OCI-LY1 (cell line): Measurements from ENCODE around the gene TUBGCP5.

Source experiments
- H2AFZ ChIP-seq: fragments of 200-600 bp; sonication (generic), shearing (Covaris generic); 2 replicates; pipeline ENCODE4 v1.6.0; 2014; ENCODE audit warnings: antibody characterized with exemption, mild to moderate bottlenecking, low read length
- H3F3A ChIP-seq: fragments of 200-600 bp; sonication (generic), shearing (Covaris generic); 2 replicates; pipeline ENCODE4 v1.6.0; 2014; ENCODE audit warnings: mild to moderate bottlenecking, antibody characterized with exemption, low read length, moderate library complexity; ENCODE audit not compliant: insufficient read depth
- H3K27ac ChIP-seq: fragments of 200-600 bp; sonication (generic); 2 replicates; pipeline ENCODE4 v1.5.1; 2014; ENCODE audit warnings: low read length, mixed run types, mild to moderate bottlenecking, low read depth; ENCODE audit not compliant: poor library complexity, severe bottlenecking
- H3K27me3 ChIP-seq: fragments of 200-600 bp; sonication (generic); 2 replicates; pipeline ENCODE4 v1.6.0; 2014; ENCODE audit warnings: antibody characterized with exemption, mild to moderate bottlenecking, low read length, moderate library complexity; ENCODE audit not compliant: insufficient read depth
- H3K36me3 ChIP-seq: fragments of 200-600 bp; sonication (generic); 2 replicates; pipeline ENCODE4 v1.6.1; 2014; ENCODE audit warnings: mild to moderate bottlenecking, antibody characterized with exemption, low read length, moderate library complexity, mixed read lengths; ENCODE audit not compliant: insufficient read depth
- H3K4me1 ChIP-seq: fragments of 200-600 bp; sonication (generic); 2 replicates; pipeline ENCODE4 v1.5.1; 2014; ENCODE audit warnings: mild to moderate bottlenecking, low read length, moderate library complexity; ENCODE audit not compliant: insufficient read depth, severe bottlenecking
- H3K4me2 ChIP-seq: fragments of 200-600 bp; sonication (generic), shearing (Covaris generic); 2 replicates; pipeline ENCODE4 v1.6.1; 2014; ENCODE audit warnings: low read length
- H3K4me3 ChIP-seq: fragments of 200-600 bp; sonication (generic); 2 replicates; pipeline ENCODE4 v1.5.1; 2014; ENCODE audit warnings: low read length, low read depth, mild to moderate bottlenecking, mixed read lengths; ENCODE audit not compliant: poor library complexity, severe bottlenecking
- H3K79me2 ChIP-seq: fragments of 200-600 bp; shearing (Covaris generic); 2 replicates; pipeline ENCODE4 v1.6.1; 2016; ENCODE audit warnings: mixed run types, low read length, mixed read lengths; ENCODE audit not compliant: insufficient read depth
- H3K9ac ChIP-seq: fragments of 200-600 bp; sonication (generic), shearing (Covaris generic); 2 replicates; pipeline ENCODE4 v1.6.1; 2014; ENCODE audit warnings: mild to moderate bottlenecking, low read length, mixed read lengths
- H3K9me2 ChIP-seq: fragments of 200-600 bp; sonication (generic), shearing (Covaris generic); 2 replicates; pipeline ENCODE4 v1.6.1; 2014; ENCODE audit warnings: low read depth, mild to moderate bottlenecking, low read length, mixed read lengths
- H3K9me3 ChIP-seq: fragments of 200-600 bp; shearing (Covaris generic); 2 replicates; pipeline ENCODE4 v1.6.1; 2014; ENCODE audit warnings: low read length, mixed read lengths
- H4K20me1 ChIP-seq: fragments of 200-600 bp; sonication (generic), shearing (Covaris generic); 2 replicates; pipeline ENCODE4 v1.6.0; 2016; ENCODE audit warnings: mild to moderate bottlenecking, low read length; ENCODE audit not compliant: insufficient read depth
- CTCF ChIP-seq: fragments of 200-600 bp; sonication (generic), shearing (Covaris generic); IDR thresholded peaks from 2 replicates; pipeline ENCODE4 v1.5.1; 2017; ENCODE audit warnings: mild to moderate bottlenecking, antibody characterized with exemption, low read length, moderate library complexity, mixed read lengths
- EZH2 ChIP-seq: fragments of 200-600 bp; sonication (generic), shearing (Covaris generic); IDR thresholded peaks from 2 replicates; pipeline ENCODE4 v1.8.0; 2017; ENCODE audit warnings: borderline replicate concordance, mixed run types, mild to moderate bottlenecking, antibody characterized with exemption, low read length, moderate library complexity, mixed read lengths

Gene TUBGCP5

GRCh38 chr15:22956257-22956977, 83.0 kb downstream of the TUBGCP5 start:
- Histone ChIP-seq H3K4me1 (no peaks in the 10 kb centered on the region), H3K4me2 (no peak overlapping the region), H3K36me3 (no peaks in the 10 kb centered on the region), H3K79me2 (no peaks in the 10 kb centered on the region), H2AFZ (no peak overlapping the region), H3K9me3 (no peaks in the 10 kb centered on the region), H3K9ac (no peak overlapping the region), H3K27me3 (peaks cover 4% of the 10 kb centered on the region; the same call in 1 of the 2 replicates), H3K4me3 (no peak overlapping the region), H3K27ac (no peak overlapping the region), H3F3A (no peaks in the 10 kb centered on the region), H4K20me1 (no peaks in the 10 kb centered on the region), H3K9me2 (no peaks in the 10 kb centered on the region)
- TF ChIP-seq CTCF (no peak), EZH2 (no peak)

- Histone ChIP-seq H3K4me3 (no peak overlapping the region), H3K4me1 (no peaks in the 10 kb centered on the region), H3K9me2 (no peaks in the 10 kb centered on the region), H2AFZ (no peak overlapping the region), H3K9me3 (no peaks in the 10 kb centered on the region), H3F3A (no peaks in the 10 kb centered on the region), H3K36me3 (no peaks in the 10 kb centered on the region), H3K27me3 (peaks cover 4% of the 10 kb centered on the region; the same call in 1 of the 2 replicates), H3K27ac (no peak overlapping the region), H3K4me2 (no peak overlapping the region), H4K20me1 (no peaks in the 10 kb centered on the region), H3K9ac (no peak overlapping the region), H3K79me2 (no peaks in the 10 kb centered on the region)
- TF ChIP-seq EZH2 (no peak), CTCF (no peak)
Observed at GRCh38 chr15:22955544-22956119, 83.7 kb downstream of the TUBGCP5 start.

GRCh38 chr15:22954798-22955543, 84.4 kb downstream of the TUBGCP5 start:
- no peak for TF ChIP-seq EZH2
- TF ChIP-seq CTCF = no peak
- H3K36me3 ChIP-seq = no peaks in the 10 kb centered on the region
- H3K9me2 ChIP-seq = no peaks in the 10 kb centered on the region
- H3K4me3 ChIP-seq = no peak overlapping the region
- no peak overlapping the region for H3K9ac ChIP-seq
- no peak overlapping the region for H2AFZ ChIP-seq
- no peak overlapping the region for H3K4me2 ChIP-seq
- no peaks in the 10 kb centered on the region for H3F3A ChIP-seq
- no peaks in the 10 kb centered on the region for H3K79me2 ChIP-seq
- H3K4me1 ChIP-seq = no peaks in the 10 kb centered on the region
- H3K9me3 ChIP-seq = no peaks in the 10 kb centered on the region
- peaks cover 4% of the 10 kb centered on the region; the same call in 1 of the 2 replicates for H3K27me3 ChIP-seq
- H3K27ac ChIP-seq = no peak overlapping the region
- H4K20me1 ChIP-seq = no peaks in the 10 kb centered on the region
